Nucleus accumbens (tissue), 56 donors: Measurements from ENCODE around the gene ACSL4.
A peak's percentile ranks its signal among the peaks of the same experiment; 100 is the strongest.

Experiments used
- DNase-seq, 56 donors: peaks; one replicate each; lab custom pipeline; 2025; lab: John Stamatoyannopoulos, UW

ACSL4 gene

DNA sequence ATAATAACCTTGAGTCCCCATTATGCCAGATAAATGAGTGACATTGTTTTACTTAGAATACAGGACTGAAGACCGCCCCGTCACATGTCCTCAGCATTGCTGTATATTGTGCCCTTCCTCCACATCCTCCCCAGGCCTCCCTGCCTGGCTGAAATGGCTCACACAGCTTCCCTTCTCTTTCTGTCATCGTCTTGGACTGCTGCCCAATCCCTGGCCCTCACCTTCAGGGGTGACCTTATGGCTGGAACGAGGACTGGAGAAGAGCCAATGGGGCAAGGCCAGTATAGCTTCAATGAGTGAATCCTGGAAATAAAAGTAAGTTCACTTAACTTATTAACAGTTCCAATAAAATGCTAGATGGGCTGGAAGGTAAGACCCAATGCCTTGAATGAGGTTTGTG is 110.8 kb downstream of the ACSL4 start:
- no peak for DNase-seq

DNA sequence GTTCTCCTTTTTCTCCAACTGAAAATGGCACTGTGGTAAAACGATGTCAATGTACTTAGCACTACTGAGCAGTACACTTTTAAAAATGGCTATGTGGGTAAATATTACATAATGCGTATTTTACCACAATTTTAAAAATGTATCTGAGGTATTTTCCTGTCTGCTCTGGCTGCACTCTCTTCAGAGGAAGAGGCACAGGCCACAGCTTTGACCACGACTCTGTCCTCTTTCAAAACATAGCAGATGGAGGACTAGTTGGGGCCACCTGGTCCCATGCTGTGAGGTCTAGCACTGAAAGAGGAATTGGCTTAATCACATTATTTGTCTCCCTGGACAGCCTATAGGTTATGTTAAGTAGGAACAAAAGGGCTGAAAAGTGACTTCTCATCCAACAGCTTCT is 113.3 kb downstream of the ACSL4 start:
- DNase-seq, result no peak

GRCh38 chrX:109614951-109615350 is 118.1 kb downstream of the ACSL4 start:
- DNase-seq, result no peak

DNA sequence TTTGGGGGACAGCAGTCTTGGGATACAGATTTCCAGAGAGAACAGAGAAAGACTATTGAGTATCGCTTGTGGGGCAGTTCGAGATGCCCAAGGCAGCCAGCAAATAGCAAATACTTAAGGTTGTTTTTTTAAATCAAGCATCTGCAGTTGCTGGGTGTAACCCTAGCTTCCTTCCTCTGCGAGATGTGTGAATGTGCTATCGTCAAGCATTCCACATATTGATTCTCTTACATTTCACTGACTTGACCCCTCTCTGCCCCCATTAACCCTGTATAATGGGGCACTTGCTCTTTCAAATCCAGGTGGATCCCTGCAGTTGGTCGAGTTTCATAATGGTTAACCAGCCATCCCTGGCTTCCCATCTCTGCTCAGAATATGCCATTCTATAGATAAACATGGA is 131.6 kb downstream of the ACSL4 start:
- DNase-seq, result no peak

GRCh38 chrX:109600237-109600651 is 132.8 kb downstream of the ACSL4 start:
- peak in 8 of 56 donors; percentile 0 to 4 (median 1) for DNase-seq

DNA sequence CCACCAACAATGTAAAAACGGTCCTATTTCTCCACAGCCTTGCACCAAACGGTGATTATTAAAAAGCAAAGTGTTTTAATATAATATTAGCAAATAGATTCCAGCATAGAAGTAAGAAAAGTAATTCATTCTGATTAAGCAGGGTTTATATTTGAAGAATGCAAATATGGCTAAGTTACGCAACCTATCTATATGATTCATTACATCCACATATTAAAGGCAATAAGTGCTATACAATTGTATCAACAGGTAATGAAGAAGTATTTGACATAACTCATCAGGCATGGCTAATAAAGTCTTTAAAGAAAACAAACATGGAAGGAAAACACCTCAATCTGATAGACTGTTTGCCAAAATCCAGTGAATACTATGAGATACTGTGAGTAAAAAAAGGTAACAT is 137.0 kb downstream of the ACSL4 start:
- DNase-seq, result no peak
